ES-I3 (cell line): ENCODE data around the gene HSPA12B.
A peak's percentile ranks its signal among the peaks of the same experiment; 100 is the strongest.

Experiments used
- H3K36me3 ChIP-seq: 2 replicates; pipeline ENCODE4 v1.6.1; 2013; ENCODE audit warnings: mild to moderate bottlenecking, low read length, control low read depth, moderate library complexity; ENCODE audit not compliant: insufficient read depth
- H3K4me1 ChIP-seq: 2 replicates; pipeline ENCODE4 v1.6.1; 2013; ENCODE audit warnings: mild to moderate bottlenecking, control low read depth, low read length; ENCODE audit not compliant: insufficient read depth
- H3K9ac ChIP-seq: 2 replicates; pipeline ENCODE4 v1.6.1; 2013; ENCODE audit warnings: low read depth, mild to moderate bottlenecking, low read length, moderate library complexity
- H3K9me3 ChIP-seq: 2 replicates; pipeline ENCODE4 v1.6.1; 2013; ENCODE audit warnings: mild to moderate bottlenecking, low read length, moderate library complexity; ENCODE audit not compliant: control insufficient read depth, insufficient read depth

HSPA12B gene

GRCh38 chr20:3767110-3767426 is 34.6 kb downstream of the HSPA12B start:
- Histone ChIP-seq H3K9me3 (no peaks in the 10 kb centered on the region), H3K9ac (peak overlapping the region; percentile 74), H3K36me3 (no peaks in the 10 kb centered on the region; the same call in 1 of the 2 replicates), H3K4me1 (no peaks in the 10 kb centered on the region; the same call in 1 of the 2 replicates)

DNA sequence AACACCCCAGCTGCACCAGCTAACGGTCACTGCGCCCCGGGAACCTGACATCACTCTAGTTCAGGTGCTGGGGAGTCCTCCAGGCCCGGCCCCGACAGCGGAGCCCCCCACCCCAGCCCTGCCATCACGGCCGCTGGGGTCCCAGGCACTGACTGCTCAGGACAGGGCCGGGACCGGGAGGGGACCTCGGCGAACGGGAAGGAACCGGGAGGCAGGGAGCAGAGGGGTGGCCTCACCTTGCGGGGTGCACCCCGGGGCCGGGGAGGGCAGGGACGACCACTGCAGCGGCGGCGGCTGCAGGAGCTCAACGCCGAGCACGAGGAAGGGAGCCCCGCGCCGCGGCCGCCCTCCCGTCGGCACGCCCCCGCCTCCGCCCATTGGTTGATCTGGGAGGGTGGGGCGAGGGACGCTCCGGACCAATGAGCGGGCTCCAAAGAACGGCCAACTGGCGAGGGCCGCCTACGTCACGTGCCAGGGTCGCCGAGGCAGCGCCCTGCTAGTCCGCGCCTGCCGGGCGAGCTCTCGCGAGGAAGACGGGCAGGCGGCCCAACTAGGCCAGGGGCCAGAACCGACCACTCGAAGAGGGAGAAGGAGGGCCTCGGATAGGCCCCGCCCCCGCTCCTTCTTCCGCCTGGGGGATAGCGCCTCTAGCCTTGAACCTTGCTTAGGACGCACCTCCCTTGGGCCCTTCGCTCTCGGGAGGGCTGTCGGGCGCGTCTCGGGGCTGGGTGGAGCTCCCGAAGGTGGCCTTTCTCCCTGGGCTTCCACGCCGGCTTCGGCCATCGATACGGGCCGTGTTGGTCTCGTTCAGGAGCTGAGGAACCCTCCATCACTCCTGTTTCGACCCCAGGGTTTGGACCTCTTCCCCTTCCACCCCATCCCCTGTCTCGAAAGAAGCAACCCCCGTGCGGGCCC is 35.2 kb downstream of the HSPA12B start, which contains the start of gene ADISSP:
ADISSP (minus strand) TSS at position 327 of the 915 bp plus-strand sequence. CDS start 7,653 bp downstream, outside the sequence.
- Histone ChIP-seq H3K9me3 (no peaks in the 10 kb centered on the region), H3K36me3 (no peaks in the 10 kb centered on the region; the same call in 1 of the 2 replicates), H3K4me1 (no peaks in the 10 kb centered on the region; the same call in 1 of the 2 replicates), H3K9ac (peak within 1 kb of the TSS; percentile 74)

GRCh38 chr20:3768342-3769130 is 36.1 kb downstream of the HSPA12B start:
- Histone ChIP-seq H3K36me3 (no peaks in the 10 kb centered on the region; the same call in 1 of the 2 replicates), H3K4me1 (no peaks in the 10 kb centered on the region; the same call in 1 of the 2 replicates), H3K9me3 (no peaks in the 10 kb centered on the region), H3K9ac (peak overlapping the region; percentile 71)

- Histone ChIP-seq H3K9me3 (no peaks in the 10 kb centered on the region), H3K4me1 (no peaks in the 10 kb centered on the region; the same call in 1 of the 2 replicates), H3K9ac (no peak overlapping the region), H3K36me3 (no peaks in the 10 kb centered on the region)
These were observed 39.1 kb downstream of the HSPA12B start for GRCh38 chr20:3771552-3772058.

- Histone ChIP-seq H3K9ac (no peak overlapping the region), H3K36me3 (no peaks in the 10 kb centered on the region), H3K4me1 (no peaks in the 10 kb centered on the region), H3K9me3 (no peaks in the 10 kb centered on the region)
These were observed 43.1 kb downstream of the HSPA12B start for GRCh38 chr20:3775457-3776108.

DNA sequence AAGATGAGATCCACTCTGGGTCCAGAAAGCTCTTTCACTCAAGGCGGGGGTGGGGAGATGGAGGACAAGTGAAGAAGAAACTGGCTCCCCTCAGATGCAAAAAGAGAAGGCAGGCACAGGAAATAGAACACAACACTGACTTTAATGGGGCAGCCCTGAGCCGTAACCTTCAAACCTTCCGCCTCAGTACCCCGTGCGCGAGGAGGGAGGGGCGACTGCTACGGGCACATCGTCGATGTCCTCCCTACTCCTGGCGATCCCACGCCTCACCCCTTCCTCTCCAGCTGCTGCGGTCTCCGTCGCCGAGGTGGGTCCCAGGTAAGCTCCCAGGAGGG is 44.9 kb downstream of the HSPA12B start:
- Histone ChIP-seq H3K9ac (peak overlapping the region; percentile 65), H3K9me3 (no peaks in the 10 kb centered on the region), H3K4me1 (no peaks in the 10 kb centered on the region), H3K36me3 (no peaks in the 10 kb centered on the region)

GRCh38 chr20:3777716-3778629 is 45.5 kb downstream of the HSPA12B start:
- peak overlapping the region; percentile 65 for H3K9ac ChIP-seq

DNA sequence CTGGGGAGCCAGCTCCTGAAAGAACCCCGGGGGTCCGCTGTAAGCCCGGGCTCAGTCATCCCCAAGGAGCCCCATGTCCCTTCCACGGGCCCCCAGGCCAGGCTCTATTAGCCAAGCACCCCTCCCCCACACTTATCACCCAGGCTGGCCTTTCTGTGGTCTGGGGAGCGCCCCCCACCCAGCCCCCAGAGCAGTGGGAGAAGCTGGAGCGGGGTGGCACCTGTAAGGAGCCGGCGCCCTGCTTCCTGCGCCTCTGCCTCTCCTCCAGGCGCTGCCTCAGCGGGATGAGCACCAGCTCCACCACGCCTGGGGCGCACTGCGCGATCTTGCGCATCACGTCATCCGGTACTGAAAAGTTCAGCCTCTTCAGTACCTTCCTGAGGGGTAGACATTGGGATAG is 46.5 kb downstream of the HSPA12B start:
- H3K9ac ChIP-seq = peak overlapping the region; percentile 65; the same call in 1 of the 2 replicates
- no peaks in the 10 kb centered on the region for H3K4me1 ChIP-seq
- H3K36me3 ChIP-seq = no peaks in the 10 kb centered on the region; the same call in 1 of the 2 replicates
- H3K9me3 ChIP-seq = no peaks in the 10 kb centered on the region

More at GRCh38 chr20:3777716-3778629, 45.5 kb downstream of the HSPA12B start:
- Histone ChIP-seq H3K4me1 (no peaks in the 10 kb centered on the region), H3K9me3 (no peaks in the 10 kb centered on the region), H3K36me3 (no peaks in the 10 kb centered on the region)

DNA sequence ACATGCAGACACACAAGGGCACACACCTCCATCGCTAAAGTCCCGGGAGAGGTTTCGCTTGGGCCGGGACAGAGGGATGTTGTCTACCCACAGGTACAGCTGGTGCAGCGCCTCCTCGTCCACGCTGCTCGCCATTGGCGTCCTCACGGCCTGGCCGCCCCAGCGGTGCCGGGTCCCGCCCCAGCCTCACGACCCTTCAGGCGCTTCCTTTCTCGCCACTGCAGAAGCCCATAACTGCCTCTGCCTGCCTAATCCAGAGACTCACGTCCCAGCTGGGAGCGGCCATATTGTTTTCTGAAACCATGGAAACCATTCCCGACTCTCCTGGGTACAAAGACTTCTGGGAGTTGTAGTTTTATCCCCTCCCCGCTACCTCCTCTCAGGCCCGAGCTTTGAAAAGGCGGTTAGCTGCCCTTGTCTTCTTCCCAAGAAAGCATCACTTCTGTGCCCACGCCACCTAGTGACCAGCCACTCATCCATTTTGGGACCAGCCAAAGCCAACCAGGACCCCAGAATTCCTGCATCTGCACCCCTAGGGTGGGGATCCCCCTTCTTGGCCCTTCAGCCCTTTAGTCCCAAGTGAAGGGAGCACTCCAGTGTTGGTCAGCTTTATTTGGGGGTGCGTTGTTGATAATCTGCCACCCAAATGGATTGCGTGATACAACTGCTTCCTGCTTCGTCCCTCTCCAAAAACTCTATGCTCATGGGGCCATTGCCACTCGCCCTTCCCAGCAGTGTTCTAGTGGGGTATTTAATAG is 48.8 kb downstream of the HSPA12B start, which contains the start of gene SPEF1:
SPEF1 (minus strand) TSS at position 296 of the 758 bp plus-strand sequence; CDS start at position 135, 161 bp downstream.
- Histone ChIP-seq H3K9ac (peak within 1 kb of the TSS; percentile 47; the same call in 1 of the 2 replicates), H3K36me3 (no peaks in the 10 kb centered on the region; the same call in 1 of the 2 replicates), H3K4me1 (no peaks in the 10 kb centered on the region; the same call in 1 of the 2 replicates), H3K9me3 (no peaks in the 10 kb centered on the region)

DNA sequence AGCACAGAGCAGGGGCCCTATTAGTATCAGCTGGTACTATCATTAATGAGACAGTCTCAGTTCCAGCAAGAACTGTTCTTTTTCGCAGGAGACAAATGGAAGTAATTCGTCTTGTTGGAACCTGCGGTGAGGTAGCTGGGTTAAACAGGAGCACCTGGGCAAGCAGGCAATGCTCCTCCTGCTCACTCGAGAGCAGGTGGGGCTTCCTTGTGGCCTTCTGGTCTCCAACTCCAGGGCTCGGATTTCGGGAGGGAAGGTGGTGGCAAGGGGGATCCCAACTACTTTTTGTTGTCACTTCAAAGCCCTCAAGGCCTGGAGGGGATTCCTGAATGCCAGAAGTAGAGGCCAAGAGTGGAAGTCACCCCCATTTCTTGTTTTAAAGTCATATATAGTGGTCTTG is 50.1 kb downstream of the HSPA12B start:
- Histone ChIP-seq H3K36me3 (no peaks in the 10 kb centered on the region; the same call in 1 of the 2 replicates), H3K4me1 (no peaks in the 10 kb centered on the region; the same call in 1 of the 2 replicates), H3K9ac (no peak overlapping the region), H3K9me3 (no peaks in the 10 kb centered on the region)

GRCh38 chr20:3783068-3783489 is 50.6 kb downstream of the HSPA12B start:
- Histone ChIP-seq H3K9me3 (no peaks in the 10 kb centered on the region), H3K9ac (no peak overlapping the region), H3K4me1 (no peaks in the 10 kb centered on the region; the same call in 1 of the 2 replicates), H3K36me3 (no peaks in the 10 kb centered on the region; the same call in 1 of the 2 replicates)

DNA sequence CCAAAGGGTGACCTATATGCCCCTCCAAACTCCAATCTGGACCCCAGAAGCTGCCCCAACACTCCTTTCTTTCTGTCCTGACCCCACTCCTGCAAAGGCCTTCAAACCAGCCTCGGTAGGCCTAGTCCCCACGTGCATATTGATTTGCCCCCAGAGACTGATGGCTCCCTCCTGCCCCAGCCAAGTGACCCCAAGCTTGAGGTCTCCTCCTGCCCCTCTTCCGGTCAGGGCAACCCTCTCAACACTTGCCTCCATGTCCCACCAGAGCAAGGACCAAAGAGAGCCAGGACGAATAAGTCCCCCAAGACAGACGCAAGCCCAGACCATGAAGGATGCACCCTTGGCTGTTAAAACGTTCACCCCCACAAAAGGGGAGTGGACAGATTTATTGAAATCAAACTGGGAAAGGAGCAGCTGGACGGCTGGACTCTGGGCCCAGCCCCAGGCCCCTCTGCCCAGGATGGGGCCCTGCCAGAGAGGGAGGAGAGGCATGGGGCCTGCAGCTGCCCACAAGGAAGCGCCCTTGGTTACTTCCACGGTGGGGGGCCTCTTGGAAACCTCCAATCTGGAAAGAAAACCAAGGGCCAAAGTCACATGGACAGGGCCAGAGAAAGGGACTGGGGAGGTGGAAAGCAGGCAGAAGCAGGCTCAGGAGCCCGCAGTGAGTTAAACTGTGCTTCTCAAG is 51.2 kb downstream of the HSPA12B start:
- Histone ChIP-seq H3K9ac (no peak overlapping the region), H3K36me3 (no peaks in the 10 kb centered on the region; the same call in 1 of the 2 replicates), H3K4me1 (no peaks in the 10 kb centered on the region; the same call in 1 of the 2 replicates), H3K9me3 (no peaks in the 10 kb centered on the region)
